ENCODE measurements around the gene LMO2. TPM values are rescaled to one million over a fixed set of nuclear protein-coding genes. Genes with fewer than 3 reads are reported as not detected.

LMO2 gene
- total RNA-seq, result 56.0 TPM

- intact Hi-C loops (cut with DNase I), result no loop called here
- H3K27ac ChIP-seq, result no peak within 1 kb of the TSS
- no peaks in the 10 kb centered on the region for H3K27me3 ChIP-seq
- TF ChIP-seq CTCF (IDR thresholded peaks at IDR 0.05), result no peak
- no peak for DNase-seq (ENCODE audit: low spot score in 2 of 2)
- no peak within 1 kb of the TSS for H3K4me3 ChIP-seq
- no peaks in the 10 kb centered on the region for H3K4me1 ChIP-seq
- no peaks in the 10 kb centered on the region for H3K36me3 ChIP-seq
- H3K9me3 ChIP-seq, result no peaks in the 10 kb centered on the region
Observed at GRCh38 chr11:33891714-33892327, at the start of gene LMO2. TSS of gene LMO2 (minus strand) at chr11:33892076. CDS start at chr11:33869716, 22,360 bp downstream.

GRCh38 chr11:33940538-33940815 is 48.6 kb upstream of the LMO2 start:
- intact Hi-C loops (cut with DNase I), result loop anchor here (10.0 kb wide), 1 partner anchor 246 kb away; no protein-coding TSS in a partner anchor
- Histone ChIP-seq H3K9me3 (no peaks in the 10 kb centered on the region), H3K27ac (peak overlapping the region; percentile 35 to 51), H3K36me3 (no peaks in the 10 kb centered on the region), H3K4me3 (no peak overlapping the region), H3K27me3 (no peaks in the 10 kb centered on the region), H3K4me1 (peaks cover 5 to 44% of the 10 kb centered on the region in 2 donors)
- no peak for TF ChIP-seq CTCF (IDR thresholded peaks at IDR 0.05)
- no peak for DNase-seq (ENCODE audit: low spot score in 2 of 2)

- peak; percentile 57 to 92 for DNase-seq (ENCODE audit: low spot score in 2 of 2)
- H3K27ac ChIP-seq, result peak overlapping the region; percentile 76 to 79
Observed at GRCh38 chr11:33936725-33937604, 45.1 kb upstream of the LMO2 start.

GRCh38 chr11:33935461-33936456 is 43.9 kb upstream of the LMO2 start:
- TF ChIP-seq CTCF (IDR thresholded peaks at IDR 0.05), result no peak
- no peak for DNase-seq (ENCODE audit: low spot score in 2 of 2)
- intact Hi-C loops (cut with DNase I), result loop anchor here (2.0 kb wide), 2 partner anchors 37 to 67 kb away; no protein-coding TSS in a partner anchor
- H3K36me3 ChIP-seq, result no peaks in the 10 kb centered on the region
- peaks cover 9 to 42% of the 10 kb centered on the region in 2 donors for H3K4me1 ChIP-seq
- H3K4me3 ChIP-seq, result no peak overlapping the region
- no peaks in the 10 kb centered on the region for H3K9me3 ChIP-seq
- H3K27ac ChIP-seq, result no peak overlapping the region
- H3K27me3 ChIP-seq, result no peaks in the 10 kb centered on the region

More at GRCh38 chr11:33936725-33937604, 45.1 kb upstream of the LMO2 start:
- intact Hi-C loops (cut with DNase I), result loop anchor here (2.0 kb wide), 2 partner anchors 38 to 68 kb away; no protein-coding TSS in a partner anchor
- Histone ChIP-seq H3K27me3 (no peaks in the 10 kb centered on the region), H3K4me3 (peak overlapping the region in 1 of 2 donors; percentile 9), H3K9me3 (no peaks in the 10 kb centered on the region), H3K36me3 (no peaks in the 10 kb centered on the region), H3K4me1 (peaks cover 9 to 39% of the 10 kb centered on the region in 2 donors)
- TF ChIP-seq CTCF (IDR thresholded peaks at IDR 0.05), result no peak

- Histone ChIP-seq H3K27ac (no peak overlapping the region), H3K4me3 (no peak overlapping the region), H3K36me3 (no peaks in the 10 kb centered on the region), H3K9me3 (no peaks in the 10 kb centered on the region), H3K4me1 (peaks cover 9 to 48% of the 10 kb centered on the region in 2 donors), H3K27me3 (no peaks in the 10 kb centered on the region)
- DNase-seq (ENCODE audit: low spot score in 2 of 2), result no peak
- intact Hi-C loops (cut with DNase I), result no loop called here
- no peak for TF ChIP-seq CTCF (IDR thresholded peaks at IDR 0.05)
Observed at GRCh38 chr11:33935005-33935404, 43.1 kb upstream of the LMO2 start.

Measured in ascending aorta (tissue), 2 donors.